HEK293 (cell line): ENCODE data around the gene PER1.

Experiments used
- GLI4 ChIP-seq: fragments of 450-650 bp; formaldehyde crosslinking; IDR thresholded peaks from 2 replicates; pipeline ENCODE4 v1.5.1; 2016; ENCODE audit warnings: missing biosample characterization, missing genetic modification characterization
- MZF1 ChIP-seq: fragments of 450-650 bp; formaldehyde crosslinking; IDR thresholded peaks from 2 replicates; pipeline ENCODE4 v1.5.1; 2017; ENCODE audit warnings: missing biosample characterization, missing genetic modification characterization, borderline replicate concordance
- ZNF133 ChIP-seq: fragments of 450-650 bp; formaldehyde crosslinking; IDR thresholded peaks from 2 replicates; pipeline ENCODE4 v1.5.1; 2016; ENCODE audit warnings: missing biosample characterization, missing genetic modification characterization
- ZNF174 ChIP-seq: fragments of 450-650 bp; formaldehyde crosslinking; IDR thresholded peaks from 2 replicates; pipeline ENCODE4 v1.5.0; 2017; ENCODE audit warnings: missing biosample characterization, mild to moderate bottlenecking, missing genetic modification characterization
- ZNF302 ChIP-seq: fragments of 450-650 bp; formaldehyde crosslinking; IDR thresholded peaks from 2 replicates; pipeline ENCODE4 v1.5.1; 2016; ENCODE audit warnings: missing biosample characterization, missing genetic modification characterization, low read depth
- ZNF350 ChIP-seq: fragments of 450-650 bp; formaldehyde crosslinking; IDR thresholded peaks from 2 replicates; pipeline ENCODE4 v1.5.0; 2017; ENCODE audit warnings: missing biosample characterization, mild to moderate bottlenecking, missing genetic modification characterization
- ZNF423 ChIP-seq: fragments of 450-650 bp; formaldehyde crosslinking; IDR thresholded peaks from 2 replicates; pipeline ENCODE4 v1.5.1; 2016; ENCODE audit warnings: missing biosample characterization, missing genetic modification characterization
- ZNF433 ChIP-seq: fragments of 450-650 bp; formaldehyde crosslinking; IDR thresholded peaks from 2 replicates; pipeline ENCODE4 v1.5.1; 2016; ENCODE audit warnings: missing biosample characterization, missing genetic modification characterization, low read depth
- ZNF501 ChIP-seq: fragments of 450-650 bp; formaldehyde crosslinking; IDR thresholded peaks from 2 replicates; pipeline ENCODE4 v1.5.1; 2016; ENCODE audit warnings: missing biosample characterization, missing genetic modification characterization
- ZNF510 ChIP-seq: fragments of 450-650 bp; formaldehyde crosslinking; IDR thresholded peaks from 2 replicates; pipeline ENCODE4 v1.5.1; 2018; ENCODE audit warnings: mild to moderate bottlenecking, missing genetic modification characterization, missing biosample characterization; ENCODE audit not compliant: insufficient replicate concordance
- ZNF544 ChIP-seq: fragments of 450-650 bp; formaldehyde crosslinking; IDR thresholded peaks from 2 replicates; pipeline ENCODE4 v1.5.0; 2017; ENCODE audit warnings: missing biosample characterization, missing genetic modification characterization
- ZNF548 ChIP-seq: fragments of 450-650 bp; formaldehyde crosslinking; IDR thresholded peaks from 2 replicates; pipeline ENCODE4 v1.5.1; 2016; ENCODE audit warnings: missing biosample characterization, missing genetic modification characterization
- ZNF555 ChIP-seq: fragments of 450-650 bp; formaldehyde crosslinking; conservative IDR thresholded peaks from 2 replicates; pipeline ENCODE4 v1.5.1; 2017; ENCODE audit warnings: missing biosample characterization, mild to moderate bottlenecking, missing genetic modification characterization, inconsistent platforms
- ZNF571 ChIP-seq: fragments of 450-650 bp; formaldehyde crosslinking; IDR thresholded peaks from 2 replicates; pipeline ENCODE4 v1.5.0; 2017; ENCODE audit warnings: missing biosample characterization, missing genetic modification characterization
- ZNF654 ChIP-seq: fragments of 450-650 bp; formaldehyde crosslinking; IDR thresholded peaks from 2 replicates; pipeline ENCODE4 v1.5.1; 2016; ENCODE audit warnings: low read depth, missing biosample characterization, missing genetic modification characterization
- ZNF830 ChIP-seq: fragments of 450-650 bp; IDR thresholded peaks from 2 replicates; pipeline ENCODE4 v1.5.0; 2018; ENCODE audit warnings: missing biosample characterization, missing genetic modification characterization, low read depth, mild to moderate bottlenecking, moderate library complexity
- ZNF843 ChIP-seq: fragments of 450-650 bp; formaldehyde crosslinking; IDR thresholded peaks from 2 replicates; pipeline ENCODE4 v1.5.1; 2016; ENCODE audit warnings: missing biosample characterization, missing genetic modification characterization
- TF ChIP-seq, protein P1 (sequence below): fragments of 450-650 bp; formaldehyde crosslinking; IDR thresholded peaks from 2 replicates; pipeline ENCODE4; 2016; ENCODE audit warnings: missing biosample characterization, missing genetic modification characterization
- TF ChIP-seq, protein P2 (sequence below): fragments of 450-650 bp; formaldehyde crosslinking; IDR thresholded peaks from 2 replicates; pipeline ENCODE4 v1.5.1; 2016; ENCODE audit warnings: missing biosample characterization, missing genetic modification characterization
- TF ChIP-seq, protein P3 (sequence below): fragments of 450-650 bp; formaldehyde crosslinking; IDR thresholded peaks from 2 replicates; pipeline ENCODE4 v1.5.1; 2017; ENCODE audit warnings: missing biosample characterization, missing genetic modification characterization
- TF ChIP-seq, protein P4 (sequence below): fragments of 450-650 bp; formaldehyde crosslinking; conservative IDR thresholded peaks from 2 replicates; pipeline ENCODE4 v1.5.1; 2016; ENCODE audit warnings: low read depth, missing biosample characterization, missing genetic modification characterization
- TF ChIP-seq, protein P5 (sequence below): fragments of 450-650 bp; formaldehyde crosslinking; conservative IDR thresholded peaks from 2 replicates; pipeline ENCODE4 v1.5.1; 2016; ENCODE audit warnings: low read depth, missing biosample characterization, missing genetic modification characterization
- TF ChIP-seq, protein P6 (sequence below): sonication (generic); formaldehyde crosslinking; IDR thresholded peaks from 2 replicates; pipeline ENCODE4 v1.8.1; 2022; ENCODE audit warnings: mild to moderate bottlenecking, moderate library complexity, missing genetic modification reagents
- TF ChIP-seq, protein P7 (sequence below): fragments of 450-650 bp; formaldehyde crosslinking; IDR thresholded peaks from 2 replicates; pipeline ENCODE4 v1.5.1; 2016; ENCODE audit warnings: missing biosample characterization, missing genetic modification characterization

The PER1 gene

DNA sequence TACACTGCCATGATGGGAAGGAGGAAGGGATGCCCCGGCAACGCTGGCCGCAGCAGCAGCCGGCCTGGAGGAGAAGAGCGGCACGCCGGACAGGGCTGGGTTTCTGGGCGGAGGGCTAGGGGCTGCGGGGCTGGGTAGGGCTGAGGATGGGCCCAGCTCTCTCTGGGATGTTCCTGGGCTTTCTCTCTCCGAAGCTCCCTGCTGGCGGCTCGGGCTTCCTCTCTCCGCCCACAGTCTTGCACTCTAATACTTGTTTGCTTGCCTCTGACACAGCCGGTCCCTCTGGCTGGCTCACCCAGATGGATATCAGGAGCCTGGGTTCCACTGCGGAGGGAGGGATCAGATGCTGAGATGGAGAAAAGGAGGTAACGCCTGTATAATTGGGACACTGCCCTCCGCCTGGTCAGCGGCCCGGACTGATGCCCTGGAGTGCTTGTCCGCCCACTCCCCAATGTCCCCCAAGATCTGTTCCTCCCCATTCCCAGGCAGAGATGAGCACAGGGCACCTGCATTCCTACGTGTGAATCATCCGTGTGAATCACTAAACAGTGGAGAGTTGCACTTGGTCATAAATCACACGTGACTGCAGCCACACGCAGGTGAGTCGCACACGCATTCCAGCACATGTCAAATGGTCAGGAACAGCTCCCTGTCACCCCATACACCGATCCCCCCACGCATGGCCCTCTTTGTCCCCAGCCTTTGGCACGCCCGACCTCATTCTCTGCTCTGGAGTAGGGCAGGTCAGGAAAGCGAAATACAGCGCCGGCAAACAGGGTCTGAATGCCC is 34.0 kb downstream of the PER1 start, which contains the start of gene ALOXE3 (continued):
- TF ChIP-seq, protein P1, sequence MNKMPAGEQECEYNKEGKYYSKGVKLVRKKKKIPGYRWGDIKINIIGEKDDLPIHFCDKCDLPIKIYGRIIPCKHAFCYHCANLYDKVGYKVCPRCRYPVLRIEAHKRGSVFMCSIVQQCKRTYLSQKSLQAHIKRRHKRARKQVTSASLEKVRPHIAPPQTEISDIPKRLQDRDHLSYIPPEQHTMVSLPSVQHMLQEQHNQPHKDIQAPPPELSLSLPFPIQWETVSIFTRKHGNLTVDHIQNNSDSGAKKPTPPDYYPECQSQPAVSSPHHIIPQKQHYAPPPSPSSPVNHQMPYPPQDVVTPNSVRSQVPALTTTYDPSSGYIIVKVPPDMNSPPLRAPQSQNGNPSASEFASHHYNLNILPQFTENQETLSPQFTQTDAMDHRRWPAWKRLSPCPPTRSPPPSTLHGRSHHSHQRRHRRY (tag by site-specific recombination): no peak
- TF ChIP-seq, protein P2, sequence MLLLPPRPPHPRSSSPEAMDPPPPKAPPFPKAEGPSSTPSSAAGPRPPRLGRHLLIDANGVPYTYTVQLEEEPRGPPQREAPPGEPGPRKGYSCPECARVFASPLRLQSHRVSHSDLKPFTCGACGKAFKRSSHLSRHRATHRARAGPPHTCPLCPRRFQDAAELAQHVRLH: no peak
- no peak for TF ChIP-seq ZNF830
- TF ChIP-seq ZNF302 (tag by site-specific recombination): no peak
- TF ChIP-seq, protein P3, sequence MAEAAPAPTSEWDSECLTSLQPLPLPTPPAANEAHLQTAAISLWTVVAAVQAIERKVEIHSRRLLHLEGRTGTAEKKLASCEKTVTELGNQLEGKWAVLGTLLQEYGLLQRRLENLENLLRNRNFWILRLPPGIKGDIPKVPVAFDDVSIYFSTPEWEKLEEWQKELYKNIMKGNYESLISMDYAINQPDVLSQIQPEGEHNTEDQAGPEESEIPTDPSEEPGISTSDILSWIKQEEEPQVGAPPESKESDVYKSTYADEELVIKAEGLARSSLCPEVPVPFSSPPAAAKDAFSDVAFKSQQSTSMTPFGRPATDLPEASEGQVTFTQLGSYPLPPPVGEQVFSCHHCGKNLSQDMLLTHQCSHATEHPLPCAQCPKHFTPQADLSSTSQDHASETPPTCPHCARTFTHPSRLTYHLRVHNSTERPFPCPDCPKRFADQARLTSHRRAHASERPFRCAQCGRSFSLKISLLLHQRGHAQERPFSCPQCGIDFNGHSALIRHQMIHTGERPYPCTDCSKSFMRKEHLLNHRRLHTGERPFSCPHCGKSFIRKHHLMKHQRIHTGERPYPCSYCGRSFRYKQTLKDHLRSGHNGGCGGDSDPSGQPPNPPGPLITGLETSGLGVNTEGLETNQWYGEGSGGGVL (tag by site-specific recombination): peak; percentile 69
- no peak for TF ChIP-seq ZNF544 (tag by site-specific recombination)
- TF ChIP-seq ZNF843 (tag by site-specific recombination): 0 out of 2 replicates have a peak, but pooled peaks have one; percentile 22
- TF ChIP-seq MZF1 (tag by site-specific recombination): peak; percentile 62
- TF ChIP-seq ZNF555 (tag by site-specific recombination): no peak
- TF ChIP-seq ZNF510 (tag by site-specific recombination): no peak
- TF ChIP-seq, protein P4, sequence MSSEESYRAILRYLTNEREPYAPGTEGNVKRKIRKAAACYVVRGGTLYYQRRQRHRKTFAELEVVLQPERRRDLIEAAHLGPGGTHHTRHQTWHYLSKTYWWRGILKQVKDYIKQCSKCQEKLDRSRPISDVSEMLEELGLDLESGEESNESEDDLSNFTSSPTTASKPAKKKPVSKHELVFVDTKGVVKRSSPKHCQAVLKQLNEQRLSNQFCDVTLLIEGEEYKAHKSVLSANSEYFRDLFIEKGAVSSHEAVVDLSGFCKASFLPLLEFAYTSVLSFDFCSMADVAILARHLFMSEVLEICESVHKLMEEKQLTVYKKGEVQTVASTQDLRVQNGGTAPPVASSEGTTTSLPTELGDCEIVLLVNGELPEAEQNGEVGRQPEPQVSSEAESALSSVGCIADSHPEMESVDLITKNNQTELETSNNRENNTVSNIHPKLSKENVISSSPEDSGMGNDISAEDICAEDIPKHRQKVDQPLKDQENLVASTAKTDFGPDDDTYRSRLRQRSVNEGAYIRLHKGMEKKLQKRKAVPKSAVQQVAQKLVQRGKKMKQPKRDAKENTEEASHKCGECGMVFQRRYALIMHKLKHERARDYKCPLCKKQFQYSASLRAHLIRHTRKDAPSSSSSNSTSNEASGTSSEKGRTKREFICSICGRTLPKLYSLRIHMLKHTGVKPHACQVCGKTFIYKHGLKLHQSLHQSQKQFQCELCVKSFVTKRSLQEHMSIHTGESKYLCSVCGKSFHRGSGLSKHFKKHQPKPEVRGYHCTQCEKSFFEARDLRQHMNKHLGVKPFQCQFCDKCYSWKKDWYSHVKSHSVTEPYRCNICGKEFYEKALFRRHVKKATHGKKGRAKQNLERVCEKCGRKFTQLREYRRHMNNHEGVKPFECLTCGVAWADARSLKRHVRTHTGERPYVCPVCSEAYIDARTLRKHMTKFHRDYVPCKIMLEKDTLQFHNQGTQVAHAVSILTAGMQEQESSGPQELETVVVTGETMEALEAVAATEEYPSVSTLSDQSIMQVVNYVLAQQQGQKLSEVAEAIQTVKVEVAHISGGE: peak; percentile 34; the same call in 1 of the 2 replicates
- TF ChIP-seq ZNF133: no peak
- TF ChIP-seq ZNF350: no peak
- 0 out of 2 replicates have a peak, but pooled peaks have one; percentile 21 for TF ChIP-seq ZNF501 (tag by site-specific recombination)
- no peak for TF ChIP-seq ZNF174
- no peak for TF ChIP-seq GLI4 (tag by site-specific recombination)
- TF ChIP-seq ZNF571 (tag by site-specific recombination): no peak
- TF ChIP-seq, protein P5, sequence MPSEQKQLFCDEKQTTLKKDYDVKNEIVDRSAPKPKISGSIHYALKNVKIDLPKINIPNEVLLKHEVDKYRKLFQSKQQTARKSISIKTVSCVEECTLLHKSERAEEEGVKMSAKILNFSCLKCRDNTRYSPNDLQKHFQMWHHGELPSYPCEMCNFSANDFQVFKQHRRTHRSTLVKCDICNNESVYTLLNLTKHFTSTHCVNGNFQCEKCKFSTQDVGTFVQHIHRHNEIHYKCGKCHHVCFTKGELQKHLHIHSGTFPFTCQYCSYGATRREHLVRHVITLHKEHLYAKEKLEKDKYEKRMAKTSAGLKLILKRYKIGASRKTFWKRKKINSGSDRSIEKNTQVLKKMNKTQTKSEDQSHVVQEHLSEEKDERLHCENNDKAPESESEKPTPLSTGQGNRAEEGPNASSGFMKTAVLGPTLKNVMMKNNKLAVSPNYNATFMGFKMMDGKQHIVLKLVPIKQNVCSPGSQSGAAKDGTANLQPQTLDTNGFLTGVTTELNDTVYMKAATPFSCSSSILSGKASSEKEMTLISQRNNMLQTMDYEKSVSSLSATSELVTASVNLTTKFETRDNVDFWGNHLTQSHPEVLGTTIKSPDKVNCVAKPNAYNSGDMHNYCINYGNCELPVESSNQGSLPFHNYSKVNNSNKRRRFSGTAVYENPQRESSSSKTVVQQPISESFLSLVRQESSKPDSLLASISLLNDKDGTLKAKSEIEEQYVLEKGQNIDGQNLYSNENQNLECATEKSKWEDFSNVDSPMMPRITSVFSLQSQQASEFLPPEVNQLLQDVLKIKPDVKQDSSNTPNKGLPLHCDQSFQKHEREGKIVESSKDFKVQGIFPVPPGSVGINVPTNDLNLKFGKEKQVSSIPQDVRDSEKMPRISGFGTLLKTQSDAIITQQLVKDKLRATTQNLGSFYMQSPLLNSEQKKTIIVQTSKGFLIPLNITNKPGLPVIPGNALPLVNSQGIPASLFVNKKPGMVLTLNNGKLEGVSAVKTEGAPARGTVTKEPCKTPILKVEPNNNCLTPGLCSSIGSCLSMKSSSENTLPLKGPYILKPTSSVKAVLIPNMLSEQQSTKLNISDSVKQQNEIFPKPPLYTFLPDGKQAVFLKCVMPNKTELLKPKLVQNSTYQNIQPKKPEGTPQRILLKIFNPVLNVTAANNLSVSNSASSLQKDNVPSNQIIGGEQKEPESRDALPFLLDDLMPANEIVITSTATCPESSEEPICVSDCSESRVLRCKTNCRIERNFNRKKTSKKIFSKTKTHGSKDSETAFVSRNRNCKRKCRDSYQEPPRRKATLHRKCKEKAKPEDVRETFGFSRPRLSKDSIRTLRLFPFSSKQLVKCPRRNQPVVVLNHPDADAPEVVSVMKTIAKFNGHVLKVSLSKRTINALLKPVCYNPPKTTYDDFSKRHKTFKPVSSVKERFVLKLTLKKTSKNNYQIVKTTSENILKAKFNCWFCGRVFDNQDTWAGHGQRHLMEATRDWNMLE: no peak
- TF ChIP-seq ZNF654 (tag by site-specific recombination): no peak
- no peak for TF ChIP-seq ZNF423
- TF ChIP-seq, protein P6, sequence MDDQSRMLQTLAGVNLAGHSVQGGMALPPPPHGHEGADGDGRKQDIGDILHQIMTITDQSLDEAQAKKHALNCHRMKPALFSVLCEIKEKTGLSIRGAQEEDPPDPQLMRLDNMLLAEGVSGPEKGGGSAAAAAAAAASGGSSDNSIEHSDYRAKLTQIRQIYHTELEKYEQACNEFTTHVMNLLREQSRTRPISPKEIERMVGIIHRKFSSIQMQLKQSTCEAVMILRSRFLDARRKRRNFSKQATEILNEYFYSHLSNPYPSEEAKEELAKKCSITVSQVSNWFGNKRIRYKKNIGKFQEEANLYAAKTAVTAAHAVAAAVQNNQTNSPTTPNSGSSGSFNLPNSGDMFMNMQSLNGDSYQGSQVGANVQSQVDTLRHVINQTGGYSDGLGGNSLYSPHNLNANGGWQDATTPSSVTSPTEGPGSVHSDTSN: no peak
- no peak for TF ChIP-seq ZNF548 (tag by site-specific recombination)
- no peak for TF ChIP-seq ZNF433 (tag by site-specific recombination)
- TF ChIP-seq, protein P7, sequence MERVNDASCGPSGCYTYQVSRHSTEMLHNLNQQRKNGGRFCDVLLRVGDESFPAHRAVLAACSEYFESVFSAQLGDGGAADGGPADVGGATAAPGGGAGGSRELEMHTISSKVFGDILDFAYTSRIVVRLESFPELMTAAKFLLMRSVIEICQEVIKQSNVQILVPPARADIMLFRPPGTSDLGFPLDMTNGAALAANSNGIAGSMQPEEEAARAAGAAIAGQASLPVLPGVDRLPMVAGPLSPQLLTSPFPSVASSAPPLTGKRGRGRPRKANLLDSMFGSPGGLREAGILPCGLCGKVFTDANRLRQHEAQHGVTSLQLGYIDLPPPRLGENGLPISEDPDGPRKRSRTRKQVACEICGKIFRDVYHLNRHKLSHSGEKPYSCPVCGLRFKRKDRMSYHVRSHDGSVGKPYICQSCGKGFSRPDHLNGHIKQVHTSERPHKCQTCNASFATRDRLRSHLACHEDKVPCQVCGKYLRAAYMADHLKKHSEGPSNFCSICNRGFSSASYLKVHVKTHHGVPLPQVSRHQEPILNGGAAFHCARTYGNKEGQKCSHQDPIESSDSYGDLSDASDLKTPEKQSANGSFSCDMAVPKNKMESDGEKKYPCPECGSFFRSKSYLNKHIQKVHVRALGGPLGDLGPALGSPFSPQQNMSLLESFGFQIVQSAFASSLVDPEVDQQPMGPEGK (tag by site-specific recombination): no peak
